Hepatocyte (in vitro differentiated cells): ENCODE results near the gene AKR1D1. TPM values are rescaled to one million over a fixed set of nuclear protein-coding genes. Genes with fewer than 3 reads are reported as not detected.
"Not testable (repeated sequence)": the region's sequence is repeated elsewhere in the genome, so short reads cannot be mapped to it uniquely, and the experiment has no call there.

ENCODE experiments used
- DNase-seq: peaks from one replicate; pipeline ENCODE4 v3.0.0-alpha.2; 2016; ENCODE audit warnings: low spot score
- H2AFZ ChIP-seq: fragments of 200-600 bp; sonication (generic); 2 replicates; pipeline ENCODE4 v1.6.0; 2016; ENCODE audit warnings: antibody characterized with exemption, mild to moderate bottlenecking
- H3K27ac ChIP-seq: fragments of 200-600 bp; sonication (generic); 2 replicates; pipeline ENCODE4 v1.5.1; 2016; ENCODE audit warnings: mild to moderate bottlenecking
- H3K27me3 ChIP-seq: fragments of 200-600 bp; sonication (generic); 2 replicates; pipeline ENCODE4 v1.6.1; 2016
- H3K36me3 ChIP-seq: fragments of 200-600 bp; sonication (generic); replicated peaks from 2 replicates; pipeline ENCODE4 v1.5.1; 2016; ENCODE audit warnings: low read depth; ENCODE audit not compliant: insufficient read depth
- H3K4me1 ChIP-seq: fragments of 200-600 bp; sonication (generic); 2 replicates; pipeline ENCODE4 v1.5.1; 2016; ENCODE audit warnings: mild to moderate bottlenecking, moderate library complexity; ENCODE audit not compliant: insufficient read depth
- H3K4me2 ChIP-seq: fragments of 200-600 bp; sonication (generic); 2 replicates; pipeline ENCODE4 v1.6.0; 2016
- H3K4me3 ChIP-seq: fragments of 200-600 bp; sonication (generic); 2 replicates; pipeline ENCODE4 v1.5.1; 2016; ENCODE audit warnings: mild to moderate bottlenecking
- H3K79me2 ChIP-seq: fragments of 200-600 bp; sonication (generic); 2 replicates; pipeline ENCODE4 v1.6.0; 2017; ENCODE audit warnings: mild to moderate bottlenecking
- H3K9me2 ChIP-seq: fragments of 200-600 bp; sonication (generic); replicated peaks from 2 replicates; pipeline ENCODE4 v1.6.0; 2017; ENCODE audit warnings: mild to moderate bottlenecking; ENCODE audit not compliant: insufficient read depth
- H3K9me3 ChIP-seq: fragments of 200-600 bp; sonication (generic); 2 replicates; pipeline ENCODE4 v1.5.1; 2016; ENCODE audit warnings: low read depth, mild to moderate bottlenecking
- H4K20me1 ChIP-seq: fragments of 200-600 bp; sonication (generic); 2 replicates; pipeline ENCODE4 v1.6.0; 2016; ENCODE audit warnings: mild to moderate bottlenecking; ENCODE audit not compliant: insufficient read depth, poor library complexity, severe bottlenecking
- EZH2 ChIP-seq: fragments of 200-600 bp; sonication (generic); IDR thresholded peaks from 2 replicates; pipeline ENCODE4 v1.6.1; 2016; ENCODE audit warnings: antibody characterized with exemption, mild to moderate bottlenecking, borderline replicate concordance
- EZH2phosphoT487 ChIP-seq: fragments of 200-600 bp; sonication (generic); IDR thresholded peaks from one replicate; pipeline ENCODE4 v1.6.1; 2018; ENCODE audit warnings: antibody characterized with exemption, mild to moderate bottlenecking, low read depth, moderate library complexity; ENCODE audit not compliant: unreplicated experiment, severe bottlenecking
- whole genome bisulfite sequencing: methylation state at CpG from one replicate; pipeline ENCODE4 v1.1.6; 2016; ENCODE audit warnings: low lambda C conversion rate; ENCODE audit errors: missing lambda C conversion rate; 5-methylcytosine and 5-hydroxymethylcytosine counted together
- polyA plus RNA-seq: library from polyadenylated mRNA; unstranded; fragments of >200 nt; fragmentation: Nextera tagmentation; extraction: Ambion mirVana; gene quantifications from 2 replicates; pipeline ENCODE4 v1.2.1, GENCODE V29; 2016
- total RNA-seq: library from RNA; depleted of rRNA; stranded (reverse); fragments of >200 nt; gene quantifications from 2 replicates; pipeline ENCODE4 v1.2.3, GENCODE V29; 2014
- TF ChIP-seq, protein P1 (sequence below): fragments of 200-600 bp; sonication (generic); IDR thresholded peaks from 2 replicates; pipeline ENCODE4 v1.5.1; 2016; ENCODE audit warnings: antibody characterized with exemption, mild to moderate bottlenecking; ENCODE audit not compliant: poor library complexity

AKR1D1 gene
- total and polyA plus RNA-seq, 2 experiments from 2014 or later = 8.1 to 25.4 TPM

DNA sequence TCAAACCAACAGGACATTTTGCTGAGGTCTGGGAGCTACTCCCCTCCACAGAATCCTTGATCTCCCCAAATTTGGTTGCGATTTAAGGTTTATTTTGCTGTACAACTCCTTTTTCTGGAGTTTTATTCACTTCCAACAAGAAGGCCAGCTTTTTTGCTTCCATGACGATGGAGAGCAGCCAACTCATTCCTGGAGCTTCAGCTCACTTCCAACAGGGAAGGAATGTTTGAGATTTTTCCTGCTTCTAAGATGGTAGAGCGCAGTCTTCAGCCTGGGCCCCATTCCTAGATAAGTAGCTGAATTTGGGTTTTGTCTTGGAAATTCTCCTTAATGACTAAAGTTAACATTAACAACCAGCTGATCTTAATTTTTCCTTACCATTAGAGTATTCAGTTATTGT lies 43.5 kb upstream of the AKR1D1 start:
- Histone ChIP-seq H3K4me3 (no peak overlapping the region), H3K36me3 (no peaks in the 10 kb centered on the region), H3K27ac (no peak overlapping the region), H3K27me3 (no peaks in the 10 kb centered on the region), H4K20me1 (no peaks in the 10 kb centered on the region), H3K4me1 (peaks cover 6% of the 10 kb centered on the region), H3K4me2 (no peak overlapping the region), H3K9me2 (no peaks in the 10 kb centered on the region), H3K79me2 (no peaks in the 10 kb centered on the region), H2AFZ (no peak overlapping the region), H3K9me3 (peaks cover 4% of the 10 kb centered on the region)
- WGBS = 86% methylated on average over 3 of the region's 3 CpGs
- TF ChIP-seq, protein P1, sequence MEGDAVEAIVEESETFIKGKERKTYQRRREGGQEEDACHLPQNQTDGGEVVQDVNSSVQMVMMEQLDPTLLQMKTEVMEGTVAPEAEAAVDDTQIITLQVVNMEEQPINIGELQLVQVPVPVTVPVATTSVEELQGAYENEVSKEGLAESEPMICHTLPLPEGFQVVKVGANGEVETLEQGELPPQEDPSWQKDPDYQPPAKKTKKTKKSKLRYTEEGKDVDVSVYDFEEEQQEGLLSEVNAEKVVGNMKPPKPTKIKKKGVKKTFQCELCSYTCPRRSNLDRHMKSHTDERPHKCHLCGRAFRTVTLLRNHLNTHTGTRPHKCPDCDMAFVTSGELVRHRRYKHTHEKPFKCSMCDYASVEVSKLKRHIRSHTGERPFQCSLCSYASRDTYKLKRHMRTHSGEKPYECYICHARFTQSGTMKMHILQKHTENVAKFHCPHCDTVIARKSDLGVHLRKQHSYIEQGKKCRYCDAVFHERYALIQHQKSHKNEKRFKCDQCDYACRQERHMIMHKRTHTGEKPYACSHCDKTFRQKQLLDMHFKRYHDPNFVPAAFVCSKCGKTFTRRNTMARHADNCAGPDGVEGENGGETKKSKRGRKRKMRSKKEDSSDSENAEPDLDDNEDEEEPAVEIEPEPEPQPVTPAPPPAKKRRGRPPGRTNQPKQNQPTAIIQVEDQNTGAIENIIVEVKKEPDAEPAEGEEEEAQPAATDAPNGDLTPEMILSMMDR = no peak
- no peak for TF ChIP-seq EZH2phosphoT487
- TF ChIP-seq EZH2 = no peak
- no peak for DNase-seq

DNA sequence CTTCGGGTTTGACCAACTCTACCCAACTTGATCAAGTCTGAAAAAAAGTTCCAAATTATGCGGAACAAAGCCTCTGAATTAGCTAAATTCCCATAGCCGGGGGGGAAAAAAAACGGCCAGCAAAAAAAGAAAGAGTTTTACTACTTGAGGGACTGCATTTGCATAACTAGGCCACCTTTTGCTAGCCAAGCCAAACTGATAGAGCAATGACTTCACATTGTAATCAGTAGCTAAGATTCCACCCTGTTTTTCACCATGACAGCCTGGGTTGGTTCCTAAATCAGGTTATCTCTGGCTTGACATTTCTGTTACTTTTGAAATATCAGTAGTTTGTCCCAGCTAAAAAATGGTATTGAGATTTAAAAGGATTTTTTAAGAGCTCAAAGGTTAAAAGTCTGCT lies 43.0 kb upstream of the AKR1D1 start:
- WGBS = 86% methylated on average over 4 of the region's 4 CpGs
- H3K9me2 ChIP-seq = no peaks in the 10 kb centered on the region
- H3K79me2 ChIP-seq = no peaks in the 10 kb centered on the region
- H3K9me3 ChIP-seq = peaks cover 4% of the 10 kb centered on the region
- H3K36me3 ChIP-seq = no peaks in the 10 kb centered on the region
- H3K4me1 ChIP-seq = peaks cover 6% of the 10 kb centered on the region
- no peaks in the 10 kb centered on the region for H3K27me3 ChIP-seq
- no peak overlapping the region for H3K27ac ChIP-seq
- H3K4me2 ChIP-seq = no peak overlapping the region
- H3K4me3 ChIP-seq = no peak overlapping the region
- H4K20me1 ChIP-seq = no peaks in the 10 kb centered on the region
- no peak for DNase-seq
- TF ChIP-seq, protein P1 = no peak
- TF ChIP-seq EZH2phosphoT487 (no peak), EZH2 (no peak)
- H2AFZ ChIP-seq = no peak overlapping the region

DNA sequence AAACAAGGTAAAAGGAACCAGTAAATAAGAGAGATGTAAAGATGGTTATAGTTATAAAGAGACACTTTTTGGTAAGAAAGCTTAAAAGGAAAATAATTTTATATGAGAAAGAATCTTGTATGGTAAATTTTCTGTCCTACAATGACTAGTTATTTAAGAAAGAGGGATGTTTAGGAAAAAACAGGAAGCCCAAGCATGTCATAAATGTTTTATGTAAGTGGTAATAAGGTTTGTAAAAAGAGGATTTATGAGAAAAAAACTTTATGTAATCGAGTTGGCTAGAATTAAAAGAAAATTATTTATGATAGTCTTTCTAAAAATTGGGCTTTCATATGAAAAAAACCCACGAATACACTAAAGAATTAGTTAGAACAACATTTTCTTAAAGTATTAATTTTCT lies 40.1 kb upstream of the AKR1D1 start:
- no peak overlapping the region for H3K27ac ChIP-seq
- H3K79me2 ChIP-seq = no peaks in the 10 kb centered on the region
- H3K4me1 ChIP-seq = no peaks in the 10 kb centered on the region
- no peaks in the 10 kb centered on the region for H3K36me3 ChIP-seq
- H4K20me1 ChIP-seq = no peaks in the 10 kb centered on the region
- TF ChIP-seq EZH2phosphoT487 (no peak), EZH2 (no peak)
- TF ChIP-seq, protein P1 = no peak
- no peaks in the 10 kb centered on the region for H3K9me2 ChIP-seq
- H2AFZ ChIP-seq = no peak overlapping the region
- no peaks in the 10 kb centered on the region for H3K27me3 ChIP-seq
- H3K4me3 ChIP-seq = no peak overlapping the region
- WGBS = 52% methylated on average over 2 of the region's 2 CpGs
- no peak for DNase-seq
- H3K4me2 ChIP-seq = no peak overlapping the region
- H3K9me3 ChIP-seq = peaks cover 4% of the 10 kb centered on the region

DNA sequence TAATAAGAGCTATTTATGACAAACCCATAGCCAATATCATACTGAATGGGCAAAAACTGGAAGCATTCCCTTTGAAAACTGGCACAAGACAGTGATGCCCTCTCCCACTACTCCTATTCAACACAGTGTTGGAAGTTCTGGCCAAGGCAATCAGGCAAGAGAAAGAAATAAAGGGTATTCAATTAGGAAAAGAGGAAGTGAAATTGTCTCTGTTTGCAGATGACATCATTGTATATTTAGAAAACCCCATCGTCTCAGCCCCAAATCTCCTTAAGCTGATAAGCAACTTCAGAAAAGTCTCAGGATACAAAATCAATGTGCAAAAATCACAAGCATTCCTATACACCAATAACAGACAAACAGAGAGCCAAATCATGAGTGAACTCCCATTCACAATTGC lies 36.2 kb upstream of the AKR1D1 start:
- H3K36me3 ChIP-seq, H3K4me3 ChIP-seq, H3K9me3 ChIP-seq, H4K20me1 ChIP-seq, H2AFZ ChIP-seq, H3K9me2 ChIP-seq, H3K79me2 ChIP-seq, DNase-seq, H3K27me3 ChIP-seq, H3K27ac ChIP-seq, H3K4me1 ChIP-seq, H3K4me2 ChIP-seq: not testable (repeated sequence)
- WGBS = 47% methylated on average over 1 of the region's 1 CpG
